GM21526 (cell line): ENCODE results near the gene EFEMP2.

ENCODE experiments used
- ATAC-seq: cut with Tn5 transposase; IDR thresholded peaks from one replicate; pipeline ENCODE4 v1.9.1; 2021; ENCODE audit warnings: moderate library complexity; ENCODE audit not compliant: unreplicated experiment, low FRiP score

Gene EFEMP2

DNA sequence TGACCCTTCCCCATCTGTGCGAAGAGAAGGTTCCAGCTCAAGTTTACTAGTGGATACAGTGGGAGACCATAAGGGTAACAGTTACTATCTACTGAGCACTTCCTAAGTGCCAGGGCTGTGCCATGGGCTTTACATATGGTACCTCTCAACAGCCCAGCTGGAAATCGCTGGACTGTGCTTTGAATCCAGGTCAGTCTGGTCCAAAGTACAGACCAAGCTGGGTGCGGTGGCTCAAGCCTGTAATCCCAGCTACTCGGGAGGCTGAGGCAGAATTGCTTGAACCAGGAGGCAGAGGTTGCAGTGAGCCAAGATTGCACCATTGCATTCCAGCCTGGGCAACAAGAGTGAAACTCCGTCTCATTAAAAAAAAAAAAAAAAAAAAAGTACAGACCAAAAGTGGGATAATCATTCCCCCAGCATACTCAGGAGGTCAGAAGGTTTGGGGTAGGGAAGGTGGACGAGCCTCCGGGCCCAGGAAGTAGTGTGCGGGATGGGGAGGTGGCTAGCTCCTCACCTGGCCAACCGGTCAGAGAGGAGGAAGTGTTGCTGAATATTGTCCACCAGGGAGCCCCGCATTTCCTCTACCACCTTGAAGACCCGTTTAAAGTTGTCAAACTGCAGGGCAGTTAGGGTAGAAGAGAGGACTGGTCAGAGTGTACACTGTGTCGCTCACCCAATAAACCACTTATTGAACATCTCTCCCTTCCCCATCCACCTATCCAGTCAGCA, 13.4 kb upstream of the EFEMP2 start:
- no peak for ATAC-seq

DNA sequence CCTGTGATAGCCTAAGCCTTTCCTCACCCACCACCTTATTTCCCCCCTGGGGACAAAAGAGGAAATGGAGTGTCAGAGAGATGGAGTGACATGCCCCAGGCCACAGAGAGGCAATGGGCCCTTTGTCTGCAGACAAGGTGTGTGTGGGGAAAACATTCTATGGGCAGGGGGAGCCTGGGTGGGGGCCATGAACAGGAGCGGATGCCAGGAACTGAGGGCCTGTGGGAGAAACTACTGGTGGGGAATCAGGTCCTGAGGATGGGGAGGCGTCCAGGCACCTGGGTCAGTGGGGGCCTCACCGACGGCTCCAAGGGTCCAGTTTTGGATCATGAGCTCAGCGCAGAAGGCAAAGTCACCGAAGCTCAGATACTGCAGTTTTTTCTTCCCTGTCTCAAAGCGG, 12.6 kb upstream of the EFEMP2 start:
- ATAC-seq: no peak

DNA sequence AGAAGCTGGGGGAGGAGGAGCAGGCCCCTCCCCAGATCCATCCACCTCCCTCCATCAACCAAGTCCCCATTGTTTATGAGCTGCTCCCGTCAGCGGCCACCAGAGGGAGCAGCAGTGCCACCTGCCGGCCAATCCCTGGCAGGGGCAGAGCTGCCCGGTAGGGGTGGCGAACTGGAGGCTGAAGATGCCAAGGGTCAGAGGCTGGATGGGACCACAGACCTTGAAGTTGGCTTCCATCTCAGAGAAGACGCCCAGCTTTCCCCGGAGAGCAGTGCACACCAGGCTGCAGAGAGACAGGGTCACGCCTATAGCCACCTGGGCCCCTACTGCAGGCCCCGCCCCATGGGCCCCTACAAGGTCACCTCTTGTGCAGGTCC, 12.1 kb upstream of the EFEMP2 start:
- no peak for ATAC-seq

DNA sequence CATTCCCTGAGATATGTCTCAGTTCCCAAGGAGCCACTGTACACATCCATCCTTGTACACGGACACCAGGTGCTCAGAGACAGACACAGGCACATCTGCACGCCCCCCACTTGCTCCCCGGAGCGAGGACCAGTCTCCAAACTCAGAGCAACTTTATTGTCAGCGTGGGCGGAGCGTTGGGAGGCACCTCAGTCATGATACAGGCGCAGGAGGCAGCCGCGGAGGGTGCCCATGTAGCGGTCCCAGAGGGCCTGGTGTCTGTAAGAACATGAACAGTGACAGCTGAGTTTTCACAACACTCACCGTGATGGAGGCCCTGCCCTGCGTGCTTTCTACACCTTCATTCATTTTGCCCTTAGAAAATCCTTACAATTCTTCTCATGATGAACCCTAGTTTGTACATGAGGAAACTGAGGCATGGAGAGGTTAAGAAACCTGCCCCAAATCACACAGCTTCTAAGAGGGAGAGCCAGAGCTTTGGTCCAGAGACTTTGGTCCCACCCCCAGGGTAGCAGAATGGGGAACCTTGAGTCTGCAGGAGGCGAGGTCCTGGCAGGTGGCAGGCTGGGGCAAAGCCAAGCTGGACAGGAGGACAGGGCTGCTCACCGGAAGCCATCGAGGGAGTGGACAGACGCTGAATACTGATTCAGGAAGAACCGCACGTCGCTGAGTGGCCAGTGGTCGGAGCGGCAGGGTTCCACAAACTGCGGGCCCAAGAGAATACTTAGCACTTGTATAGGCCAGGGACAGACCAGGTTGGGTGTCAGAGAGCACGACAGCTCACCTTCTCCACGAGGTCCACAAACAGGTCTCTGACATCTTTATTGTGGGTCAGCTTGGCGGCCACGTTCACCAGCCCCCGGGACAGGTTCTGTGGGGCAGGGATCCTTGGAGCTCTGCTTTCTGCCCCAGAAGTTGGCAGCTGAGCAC, 11.5 kb upstream of the EFEMP2 start:
- ATAC-seq: no peak

DNA sequence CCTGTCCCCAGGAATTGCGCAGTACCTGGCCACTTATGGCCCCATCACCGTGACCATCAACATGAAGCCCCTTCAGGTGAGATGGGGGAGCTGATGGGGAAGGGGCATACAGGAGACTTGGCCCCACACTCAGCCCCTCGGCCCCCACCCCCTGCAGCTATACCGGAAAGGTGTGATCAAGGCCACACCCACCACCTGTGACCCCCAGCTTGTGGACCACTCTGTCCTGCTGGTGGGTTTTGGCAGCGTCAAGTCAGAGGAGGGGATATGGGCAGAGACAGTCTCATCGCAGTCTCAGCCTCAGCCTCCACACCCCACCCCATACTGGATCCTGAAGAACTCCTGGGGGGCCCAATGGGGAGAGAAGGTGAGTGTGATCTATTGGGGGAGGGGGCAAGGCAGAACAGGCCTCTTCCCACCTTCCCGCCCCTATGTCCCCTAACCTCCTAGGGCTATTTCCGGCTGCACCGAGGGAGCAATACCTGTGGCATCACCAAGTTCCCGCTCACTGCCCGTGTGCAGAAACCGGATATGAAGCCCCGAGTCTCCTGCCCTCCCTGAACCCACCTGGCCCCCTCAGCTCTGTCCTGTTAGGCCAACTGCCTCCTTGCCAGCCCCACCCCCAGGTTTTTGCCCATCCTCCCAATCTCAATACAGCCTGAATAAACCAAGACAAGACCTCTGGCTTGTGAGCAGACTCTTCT, 10.6 kb upstream of the EFEMP2 start:
- ATAC-seq: no peak

DNA sequence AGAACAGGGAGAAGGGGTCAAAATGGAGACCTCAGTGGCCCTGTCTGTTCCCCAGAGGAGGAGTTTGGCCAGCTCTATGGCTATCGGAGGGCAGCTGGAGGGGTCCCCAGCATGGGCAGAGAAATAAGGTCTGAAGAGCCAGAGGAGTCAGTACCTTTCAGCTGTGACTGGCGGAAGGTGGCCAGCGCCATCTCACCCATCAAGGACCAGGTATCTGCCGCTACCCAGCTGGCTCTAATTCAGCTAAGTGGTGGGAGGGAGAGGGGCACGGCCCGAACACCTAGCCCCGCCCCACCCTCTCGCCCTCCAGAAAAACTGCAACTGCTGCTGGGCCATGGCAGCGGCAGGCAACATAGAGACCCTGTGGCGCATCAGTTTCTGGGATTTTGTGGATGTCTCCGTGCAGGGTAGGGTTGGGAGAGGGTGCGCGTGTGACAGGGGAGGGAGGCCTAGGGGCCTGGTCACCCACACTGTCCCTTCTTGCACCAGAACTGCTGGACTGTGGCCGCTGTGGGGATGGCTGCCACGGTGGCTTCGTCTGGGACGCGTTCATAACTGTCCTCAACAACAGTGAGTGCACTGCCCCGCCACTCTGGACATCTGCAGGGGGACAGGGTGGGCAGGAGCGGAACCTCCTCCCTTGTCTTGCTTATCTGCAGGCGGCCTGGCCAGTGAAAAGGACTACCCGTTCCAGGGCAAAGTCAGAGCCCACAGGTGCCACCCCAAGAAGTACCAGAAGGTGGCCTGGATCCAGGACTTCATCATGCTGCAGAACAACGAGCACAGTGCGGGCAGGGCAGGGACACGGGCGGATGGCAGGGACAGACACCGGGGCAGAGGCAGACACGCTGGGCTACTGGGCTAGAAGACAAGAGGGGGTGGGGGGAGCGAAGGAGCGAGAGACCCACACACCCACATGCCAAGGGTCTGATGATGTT, 9.8 kb upstream of the EFEMP2 start:
- no peak for ATAC-seq

GRCh38 chr11:65880844-65881421, 8.3 kb upstream of the EFEMP2 start:
- no peak for ATAC-seq

- no peak for ATAC-seq
Observed at GRCh38 chr11:65880027-65880426, 7.4 kb upstream of the EFEMP2 start.

- ATAC-seq: no peak
Observed at GRCh38 chr11:65879617-65880016, 7.0 kb upstream of the EFEMP2 start, which contains the start of gene CTSW. CTSW (plus strand) TSS chr11:65879837; CDS start chr11:65879855, 18 bp downstream.

DNA sequence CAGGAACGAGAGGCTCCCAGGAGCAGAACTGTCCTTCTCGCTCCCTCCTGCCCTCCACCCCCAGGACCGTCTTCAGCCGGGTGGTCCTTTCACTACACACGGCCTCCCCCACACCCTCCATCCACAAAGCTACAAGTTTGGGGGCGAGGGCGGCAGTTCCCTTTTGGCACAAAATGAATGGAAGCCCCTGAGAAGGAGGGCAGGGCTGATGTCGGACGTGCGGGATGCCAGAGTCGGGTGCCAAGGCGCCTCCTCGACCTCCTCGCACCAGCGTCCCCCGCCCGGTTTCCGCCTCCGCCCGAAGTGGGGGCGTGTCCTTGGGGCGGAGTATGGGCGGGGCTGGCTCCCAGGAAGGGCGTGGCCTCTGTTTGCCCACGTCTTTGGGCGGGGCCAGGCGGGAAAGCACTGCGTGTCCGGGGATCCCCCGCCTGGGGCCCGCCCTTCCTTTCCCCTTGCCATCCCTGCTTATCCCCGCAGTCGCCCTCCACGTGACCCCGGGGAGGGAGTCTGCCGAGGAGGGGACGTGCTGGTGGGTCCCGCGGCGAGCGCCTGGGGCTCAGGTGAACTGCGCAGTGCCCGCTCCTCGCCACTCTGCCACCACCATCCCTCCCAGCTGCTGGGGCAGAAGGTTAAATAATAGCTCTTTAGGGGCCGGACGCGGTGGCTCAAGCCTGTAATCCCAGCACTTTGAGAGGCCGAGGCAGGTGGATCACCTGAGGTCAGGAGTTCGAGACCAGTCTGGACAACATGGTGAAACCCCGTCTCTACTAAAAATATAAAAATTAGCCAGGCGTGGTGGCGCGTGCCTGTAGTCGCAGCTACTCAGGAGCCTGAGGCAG, 937 bp upstream of the EFEMP2 start:
- ATAC-seq: peak; percentile 43

GRCh38 chr11:65871811-65872548, 620 bp downstream of the EFEMP2 start:
- no peak for ATAC-seq

- ATAC-seq: no peak
Observed at GRCh38 chr11:65870706-65871681, 1.6 kb downstream of the EFEMP2 start.

DNA sequence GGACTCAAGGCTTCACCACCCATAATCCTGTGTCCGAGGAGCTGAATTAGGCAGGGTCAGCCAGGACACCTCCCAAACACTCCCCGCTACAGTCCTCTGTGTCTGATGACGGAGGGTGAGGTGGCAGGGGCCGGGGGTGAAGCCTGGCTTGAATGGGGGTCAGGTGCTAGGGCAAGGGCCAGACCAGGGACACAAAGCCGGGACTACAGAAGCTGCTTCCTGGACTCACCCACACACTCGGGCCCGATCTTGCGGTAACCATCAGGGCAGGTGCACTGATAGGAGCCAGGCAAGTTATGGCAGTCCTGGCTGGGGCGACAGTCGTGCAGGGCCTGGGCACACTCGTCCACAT, 2.3 kb downstream of the EFEMP2 start:
- no peak for ATAC-seq

DNA sequence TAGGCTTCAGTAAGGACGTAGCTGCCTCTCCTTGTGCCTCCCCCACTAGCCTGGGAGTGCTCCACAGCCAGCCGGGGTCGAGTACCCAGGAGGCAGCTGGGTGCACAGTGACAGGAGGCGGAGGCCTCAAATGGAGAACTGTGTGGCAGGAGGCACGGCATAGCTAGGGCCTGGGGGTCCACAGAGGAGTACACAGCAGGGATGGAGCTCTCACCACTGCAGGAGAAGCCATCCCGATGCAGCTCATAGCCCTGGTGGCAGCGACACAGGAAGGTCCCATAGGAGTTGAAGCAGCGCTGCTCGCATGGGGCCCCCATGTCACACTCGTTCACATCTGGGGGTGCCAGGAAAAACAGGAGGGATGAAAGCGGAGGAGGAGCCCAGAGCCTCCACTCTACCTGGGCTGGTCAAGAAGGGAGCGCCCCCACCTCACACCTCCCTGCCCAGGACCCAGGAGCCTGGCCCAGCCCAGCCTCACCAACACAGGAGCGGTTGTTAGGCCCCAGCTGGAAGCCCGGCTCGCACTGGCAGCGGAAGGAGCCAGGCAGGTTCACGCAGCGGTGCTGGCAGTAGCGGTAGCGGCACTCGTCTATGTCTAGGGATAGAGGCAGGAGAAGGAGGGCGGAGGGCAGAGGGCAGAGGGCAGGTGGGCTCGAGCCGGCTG, 2.8 kb downstream of the EFEMP2 start:
- no peak for ATAC-seq

DNA sequence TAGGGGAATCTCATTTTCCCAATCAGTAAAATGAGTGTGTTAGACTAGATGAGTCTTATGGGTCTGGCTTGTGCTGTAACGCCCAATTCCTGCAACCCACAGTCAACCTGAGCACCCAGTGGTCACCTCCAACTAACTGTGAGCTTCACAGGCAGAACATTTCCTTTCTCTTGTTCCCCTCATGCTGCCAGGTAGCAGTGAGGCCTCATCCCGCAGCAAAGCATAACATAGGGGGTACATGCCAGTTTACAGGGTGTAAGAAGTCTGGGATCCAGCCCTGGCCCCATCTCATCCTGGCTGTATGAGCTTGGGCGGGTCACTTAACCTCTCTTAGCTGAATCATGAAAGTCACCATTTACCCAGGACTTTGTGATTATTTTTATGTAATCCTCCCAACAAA, 3.7 kb downstream of the EFEMP2 start:
- no peak for ATAC-seq

- ATAC-seq: no peak
Observed at GRCh38 chr11:65868076-65868667, 4.4 kb downstream of the EFEMP2 start.
